Subcutaneous adipose tissue (tissue), 4 donors: ENCODE measurements around the gene CCDC124. TPM values are rescaled to one million over a fixed set of nuclear protein-coding genes. Genes with fewer than 3 reads are reported as not detected.

Experiments used
- total RNA-seq, 4 donors: library from RNA; depleted of rRNA; stranded (reverse); fragments of >200 nt; gene quantifications; one replicate each; pipeline ENCODE4 v1.1.0, GENCODE V29; 2016
- TF ChIP-seq, protein P1 (sequence below): fragments of 450-650 bp; IDR thresholded peaks from one replicate; pipeline ENCODE4 v1.5.1; 2016; ENCODE audit warnings: low read depth, mild to moderate bottlenecking, control low read depth, antibody characterized with exemption, moderate library complexity

CCDC124 gene
- total RNA-seq, 4 donors from 2014 or later, result 33.4 to 54.3 (median 42.7) TPM

- TF ChIP-seq, protein P1, sequence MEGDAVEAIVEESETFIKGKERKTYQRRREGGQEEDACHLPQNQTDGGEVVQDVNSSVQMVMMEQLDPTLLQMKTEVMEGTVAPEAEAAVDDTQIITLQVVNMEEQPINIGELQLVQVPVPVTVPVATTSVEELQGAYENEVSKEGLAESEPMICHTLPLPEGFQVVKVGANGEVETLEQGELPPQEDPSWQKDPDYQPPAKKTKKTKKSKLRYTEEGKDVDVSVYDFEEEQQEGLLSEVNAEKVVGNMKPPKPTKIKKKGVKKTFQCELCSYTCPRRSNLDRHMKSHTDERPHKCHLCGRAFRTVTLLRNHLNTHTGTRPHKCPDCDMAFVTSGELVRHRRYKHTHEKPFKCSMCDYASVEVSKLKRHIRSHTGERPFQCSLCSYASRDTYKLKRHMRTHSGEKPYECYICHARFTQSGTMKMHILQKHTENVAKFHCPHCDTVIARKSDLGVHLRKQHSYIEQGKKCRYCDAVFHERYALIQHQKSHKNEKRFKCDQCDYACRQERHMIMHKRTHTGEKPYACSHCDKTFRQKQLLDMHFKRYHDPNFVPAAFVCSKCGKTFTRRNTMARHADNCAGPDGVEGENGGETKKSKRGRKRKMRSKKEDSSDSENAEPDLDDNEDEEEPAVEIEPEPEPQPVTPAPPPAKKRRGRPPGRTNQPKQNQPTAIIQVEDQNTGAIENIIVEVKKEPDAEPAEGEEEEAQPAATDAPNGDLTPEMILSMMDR, result no peak
Measured at GRCh38 chr19:17929056-17929455, 3.8 kb upstream of the CCDC124 start.

- TF ChIP-seq, protein P1, result no peak
Measured at GRCh38 chr19:17931532-17932191, 1.2 kb upstream of the CCDC124 start.

DNA sequence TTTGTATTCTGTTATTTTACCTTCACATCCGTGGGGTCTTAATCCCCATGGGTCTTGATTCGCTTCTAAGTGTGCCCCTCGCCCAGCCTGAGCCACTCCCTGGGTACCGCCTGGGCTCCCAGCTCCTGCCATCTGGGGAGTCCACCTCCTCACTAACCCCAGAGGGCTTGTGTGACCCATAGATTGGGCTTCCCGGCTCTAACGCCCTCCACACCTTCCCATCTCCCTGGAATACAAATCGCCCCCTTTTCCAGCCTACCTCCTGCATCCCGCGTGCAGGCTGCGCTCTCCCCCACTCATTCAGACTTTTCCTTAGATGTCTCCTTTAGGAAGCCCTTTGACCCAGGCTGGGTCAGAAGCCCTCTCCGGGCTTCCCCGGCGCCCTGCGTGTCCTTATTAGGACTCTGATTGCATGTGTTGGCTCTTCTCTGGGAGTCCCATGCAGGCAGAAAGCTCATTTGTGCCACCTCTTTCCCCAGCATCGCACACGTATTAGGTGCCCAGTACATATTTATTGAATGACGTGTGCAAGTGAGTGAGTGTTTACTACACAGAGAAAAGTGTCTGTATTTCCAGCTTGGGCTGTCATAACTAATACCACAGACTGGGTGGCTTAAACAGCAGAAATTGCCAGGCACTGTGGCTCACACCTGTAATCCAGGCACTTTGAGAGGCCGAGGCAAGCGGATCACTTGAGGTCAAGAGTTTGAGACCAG is 757 bp downstream of the CCDC124 start:
- TF ChIP-seq, protein P1, result no peak

DNA sequence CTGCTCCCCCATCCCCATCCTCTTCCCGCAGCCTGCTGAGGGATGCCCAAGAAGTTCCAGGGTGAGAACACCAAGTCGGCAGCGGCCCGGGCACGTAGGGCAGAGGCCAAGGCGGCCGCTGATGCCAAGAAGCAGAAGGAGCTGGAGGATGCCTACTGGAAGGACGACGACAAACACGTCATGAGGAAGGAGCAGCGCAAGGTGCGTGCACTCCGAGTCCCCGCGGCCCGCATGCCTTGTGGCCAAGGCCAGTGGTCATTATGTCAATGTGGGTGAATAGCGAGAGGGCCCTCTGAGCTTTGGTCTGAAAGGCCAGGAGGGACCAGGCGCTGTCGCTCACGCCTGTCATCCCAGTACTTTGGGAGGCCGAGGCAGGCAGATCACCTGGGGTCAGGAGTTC is 3.6 kb downstream of the CCDC124 start:
- TF ChIP-seq, protein P1, result no peak

GRCh38 chr19:17937371-17937900 is 4.6 kb downstream of the CCDC124 start:
- TF ChIP-seq, protein P1, result no peak

GRCh38 chr19:17938092-17938845 is 5.5 kb downstream of the CCDC124 start:
- TF ChIP-seq, protein P1, result no peak

GRCh38 chr19:17942181-17942580 is 9.4 kb downstream of the CCDC124 start:
- TF ChIP-seq, protein P1, result no peak
